AG04449 (cell line): ENCODE measurements around the gene NXT1.

Experiments used
- CTCF ChIA-PET: fragments of 350-600 bp; formaldehyde crosslinking; extraction: SDS; loops from one replicate; lab custom pipeline; 2021; ENCODE audit warnings: antibody characterized with exemption; lab: Yijun Ruan, JAX
- POLR2A ChIA-PET: fragments of 400-600, 350-600 bp; formaldehyde crosslinking; extraction: SDS; loops from one replicate; lab custom pipeline; 2020; ENCODE audit warnings: antibody characterized with exemption, inconsistent platforms; lab: Yijun Ruan, JAX
- DNase-seq: peaks from one replicate; pipeline ENCODE4 v3.0.0-alpha.2; 2010; ENCODE audit warnings: low read depth, low spot score
- H3K4me3 ChIP-seq: 2 replicates; pipeline ENCODE4 v1.5.1; 2011; ENCODE audit warnings: low read depth, mild to moderate bottlenecking, control low read depth, low read length
- TF ChIP-seq, protein P1 (sequence below): IDR thresholded peaks from one replicate; pipeline ENCODE4 v1.5.1; 2011; ENCODE audit warnings: mild to moderate bottlenecking, moderate library complexity, low read length, control low read depth, inconsistent platforms; ENCODE audit not compliant: insufficient read depth; ENCODE audit errors: missing control alignments

NXT1 gene

DNA sequence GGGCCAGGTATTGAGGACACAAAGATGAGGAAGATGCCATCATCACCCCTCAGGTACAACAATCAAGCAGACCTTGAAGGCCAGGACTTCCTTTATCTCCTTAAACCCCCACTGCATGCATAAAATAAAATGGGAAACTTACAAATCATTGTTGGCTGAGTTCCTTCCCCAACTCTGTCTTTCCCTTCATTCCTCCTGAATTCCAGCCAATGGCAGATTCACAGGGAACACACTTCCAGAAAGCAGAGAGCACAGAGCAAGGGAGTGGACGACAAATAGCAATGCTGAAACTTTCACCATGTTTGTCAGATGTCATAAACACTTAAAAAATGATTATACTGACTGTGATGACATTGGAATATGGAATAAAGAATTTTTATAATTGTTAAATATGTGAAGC, 37.3 kb upstream of the NXT1 start:
- H3K4me3 ChIP-seq, result no peak overlapping the region
- no peak for DNase-seq
- ChIA-PET CTCF (no interaction called here), POLR2A (no interaction called here)
- TF ChIP-seq, protein P1, sequence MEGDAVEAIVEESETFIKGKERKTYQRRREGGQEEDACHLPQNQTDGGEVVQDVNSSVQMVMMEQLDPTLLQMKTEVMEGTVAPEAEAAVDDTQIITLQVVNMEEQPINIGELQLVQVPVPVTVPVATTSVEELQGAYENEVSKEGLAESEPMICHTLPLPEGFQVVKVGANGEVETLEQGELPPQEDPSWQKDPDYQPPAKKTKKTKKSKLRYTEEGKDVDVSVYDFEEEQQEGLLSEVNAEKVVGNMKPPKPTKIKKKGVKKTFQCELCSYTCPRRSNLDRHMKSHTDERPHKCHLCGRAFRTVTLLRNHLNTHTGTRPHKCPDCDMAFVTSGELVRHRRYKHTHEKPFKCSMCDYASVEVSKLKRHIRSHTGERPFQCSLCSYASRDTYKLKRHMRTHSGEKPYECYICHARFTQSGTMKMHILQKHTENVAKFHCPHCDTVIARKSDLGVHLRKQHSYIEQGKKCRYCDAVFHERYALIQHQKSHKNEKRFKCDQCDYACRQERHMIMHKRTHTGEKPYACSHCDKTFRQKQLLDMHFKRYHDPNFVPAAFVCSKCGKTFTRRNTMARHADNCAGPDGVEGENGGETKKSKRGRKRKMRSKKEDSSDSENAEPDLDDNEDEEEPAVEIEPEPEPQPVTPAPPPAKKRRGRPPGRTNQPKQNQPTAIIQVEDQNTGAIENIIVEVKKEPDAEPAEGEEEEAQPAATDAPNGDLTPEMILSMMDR, result no peak

DNA sequence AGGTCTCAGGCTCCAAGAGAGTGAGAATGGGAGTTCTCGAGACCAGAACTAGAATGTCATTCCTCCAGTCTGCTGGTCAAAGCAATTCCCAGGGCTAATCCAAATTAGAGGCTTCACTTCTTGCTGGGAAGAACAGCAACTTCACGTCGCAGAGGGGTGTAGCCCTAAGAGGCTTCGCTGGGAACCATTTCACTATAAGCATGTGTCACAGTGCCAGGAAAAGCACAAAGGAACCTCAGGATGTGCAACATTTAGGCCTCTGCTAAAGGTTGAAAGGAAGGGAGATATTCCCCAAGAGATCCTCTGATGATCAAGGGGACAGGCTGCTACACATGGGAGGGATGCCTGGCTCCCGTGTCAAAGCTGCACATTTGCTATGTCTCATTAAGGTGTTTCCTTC, 35.9 kb upstream of the NXT1 start:
- CTCF ChIA-PET, result no interaction called here
- DNase-seq, result no peak
- no peak overlapping the region for H3K4me3 ChIP-seq
- POLR2A ChIA-PET, result no interaction called here
- TF ChIP-seq, protein P1, result no peak

DNA sequence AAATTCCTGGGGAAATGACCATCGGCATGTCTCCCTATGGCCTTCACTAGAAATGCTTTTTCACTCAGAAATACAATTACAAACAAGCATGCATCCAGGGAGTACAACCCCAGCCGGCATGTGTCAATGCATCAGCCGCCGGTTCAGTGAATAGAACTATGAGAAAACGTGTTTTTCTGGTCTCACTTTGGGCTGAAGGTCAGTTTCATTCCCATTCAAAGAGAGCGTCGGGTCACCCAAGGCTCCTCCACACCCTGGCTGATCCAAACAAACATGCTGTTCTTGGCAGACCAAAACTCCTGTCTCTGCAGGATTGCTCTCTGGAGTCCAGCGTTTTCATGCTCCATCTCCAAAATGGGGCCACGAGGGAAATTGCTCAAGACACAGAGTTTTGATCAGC, 35.5 kb upstream of the NXT1 start:
- ChIA-PET CTCF (no interaction called here), POLR2A (no interaction called here)
- TF ChIP-seq, protein P1, result no peak
- DNase-seq, result no peak
- H3K4me3 ChIP-seq, result no peak overlapping the region

DNA sequence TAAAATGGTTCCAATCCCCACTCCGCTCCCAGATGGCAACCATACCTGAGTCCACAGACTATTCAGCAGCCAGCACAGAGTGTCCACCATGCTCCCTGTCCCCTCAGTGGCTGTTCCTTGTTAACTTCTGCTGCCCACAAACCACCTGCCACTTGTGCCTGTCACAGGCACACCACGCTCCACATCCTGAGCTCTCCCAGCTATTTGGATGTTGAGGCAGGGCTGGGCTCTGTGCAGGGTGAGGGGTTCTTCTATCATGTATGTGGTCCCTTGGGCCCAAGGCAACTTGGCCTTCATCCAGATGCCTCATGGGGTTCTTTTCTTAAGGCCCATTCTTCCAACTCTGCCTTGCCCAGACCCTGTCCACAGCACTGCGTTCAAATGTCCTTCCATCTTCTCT, 34.0 kb upstream of the NXT1 start:
- ChIA-PET POLR2A (no interaction called here), CTCF (no interaction called here)
- H3K4me3 ChIP-seq, result no peak overlapping the region
- TF ChIP-seq, protein P1, result no peak
- no peak for DNase-seq

DNA sequence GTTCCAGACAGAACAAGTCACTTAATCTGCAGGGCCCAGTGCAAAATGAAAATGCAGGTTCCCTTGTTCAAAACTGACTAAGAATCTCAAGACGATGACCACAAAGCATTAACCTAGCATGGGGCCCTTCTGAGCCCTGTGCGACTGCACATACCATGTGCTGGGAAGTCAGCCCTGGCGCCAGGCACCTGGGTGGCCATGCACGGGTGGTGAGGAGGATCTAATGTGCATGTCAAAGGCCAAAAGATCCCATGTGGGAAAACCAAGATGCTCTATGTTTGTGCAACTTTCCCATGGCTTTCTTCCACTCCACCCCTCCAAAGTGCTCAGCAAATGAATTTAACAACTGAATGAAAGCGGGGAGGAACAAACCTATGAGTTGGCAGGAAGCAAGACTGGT, 33.5 kb upstream of the NXT1 start:
- DNase-seq, result no peak
- no peak overlapping the region for H3K4me3 ChIP-seq
- ChIA-PET CTCF (no interaction called here), POLR2A (no interaction called here)
- TF ChIP-seq, protein P1, result no peak

DNA sequence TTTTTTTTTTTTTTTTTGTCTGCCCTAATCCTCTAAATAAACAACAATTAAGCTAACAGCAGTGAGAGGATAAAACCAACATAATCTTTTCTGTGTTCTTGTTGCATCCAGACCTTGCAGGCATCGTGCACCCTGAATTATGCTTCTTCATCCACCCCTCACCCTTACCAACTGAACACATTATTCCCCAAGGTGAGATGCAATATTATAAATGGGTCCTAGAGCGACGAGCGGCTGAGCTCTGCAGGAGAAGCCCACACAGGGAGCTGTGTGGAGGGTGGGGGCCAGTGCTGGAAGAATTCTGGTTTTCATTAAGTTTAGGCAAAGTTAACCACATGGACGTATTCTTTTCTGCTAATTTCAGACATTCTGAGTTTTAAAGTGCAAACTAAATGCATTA, 32.2 kb upstream of the NXT1 start:
- POLR2A ChIA-PET, result no interaction called here
- TF ChIP-seq, protein P1, result no peak
- H3K4me3 ChIP-seq, result no peak overlapping the region
- CTCF ChIA-PET, result no interaction called here
- no peak for DNase-seq
